Stimulated activated naive CD4-positive, alpha-beta T cell (primary cell): ENCODE measurements around the gene LPP.

Source experiments
- DNase-seq, 6 experiments: peaks; one replicate each; lab custom pipeline; 2025; lab: John Stamatoyannopoulos, UW

LPP gene

DNA sequence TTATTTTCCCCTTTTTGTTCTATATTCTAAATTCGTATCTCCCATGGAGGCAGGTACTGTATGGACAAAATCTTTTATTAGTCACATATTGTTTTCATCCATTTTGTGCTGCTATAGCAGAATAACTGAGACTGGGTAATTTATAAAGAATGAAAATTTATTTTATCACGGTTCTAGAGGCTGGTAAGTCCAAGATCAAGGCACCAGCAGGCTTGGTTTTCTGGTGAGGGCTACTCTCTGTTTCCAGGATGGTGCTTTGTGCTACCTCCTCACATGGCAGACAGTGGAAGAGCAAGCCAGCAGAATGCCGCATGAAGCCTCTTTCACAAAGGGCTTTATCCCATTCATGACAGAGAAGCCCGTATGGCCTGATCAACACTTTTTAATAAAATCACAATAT lies 595.9 kb downstream of the LPP start:
- no peak for DNase-seq

DNA sequence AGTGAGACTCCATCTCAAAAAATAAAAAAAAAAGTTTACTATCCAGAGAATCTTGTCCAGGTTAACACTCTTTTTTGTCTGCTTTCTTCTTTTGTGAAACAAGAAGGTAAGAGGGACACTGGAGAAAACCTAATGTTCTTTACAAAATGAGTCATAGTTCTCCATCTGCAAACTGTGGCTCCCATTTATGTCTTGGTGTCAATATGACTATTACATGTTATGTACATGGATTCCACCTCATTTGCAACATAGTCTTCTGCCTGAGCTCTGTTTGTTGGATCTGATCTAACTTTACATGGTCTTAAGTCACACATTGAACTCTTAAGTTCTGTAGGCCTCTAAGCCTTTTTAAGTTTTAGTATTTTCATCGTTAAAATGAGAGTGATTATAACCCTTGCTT lies 596.7 kb downstream of the LPP start:
- DNase-seq = no peak

DNA sequence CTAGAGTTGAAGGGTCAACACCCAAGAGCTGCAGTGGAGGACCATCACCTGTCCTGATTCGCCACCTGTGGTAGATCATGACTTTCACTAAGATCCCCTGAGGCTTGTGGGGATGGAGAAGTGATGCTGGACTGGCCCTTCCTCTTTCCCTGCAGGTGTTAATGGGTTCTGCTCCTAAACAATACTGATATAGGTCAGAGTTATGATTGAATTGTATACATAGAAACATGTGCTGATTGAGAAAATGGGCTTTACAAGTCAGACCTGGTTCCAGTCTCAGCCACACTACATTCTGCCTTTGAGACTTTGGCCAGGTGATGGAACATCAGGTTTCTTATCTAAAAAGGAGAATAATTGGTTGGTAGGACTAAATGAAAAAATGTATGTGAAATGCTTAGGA lies 598.9 kb downstream of the LPP start:
- no peak for DNase-seq

DNA sequence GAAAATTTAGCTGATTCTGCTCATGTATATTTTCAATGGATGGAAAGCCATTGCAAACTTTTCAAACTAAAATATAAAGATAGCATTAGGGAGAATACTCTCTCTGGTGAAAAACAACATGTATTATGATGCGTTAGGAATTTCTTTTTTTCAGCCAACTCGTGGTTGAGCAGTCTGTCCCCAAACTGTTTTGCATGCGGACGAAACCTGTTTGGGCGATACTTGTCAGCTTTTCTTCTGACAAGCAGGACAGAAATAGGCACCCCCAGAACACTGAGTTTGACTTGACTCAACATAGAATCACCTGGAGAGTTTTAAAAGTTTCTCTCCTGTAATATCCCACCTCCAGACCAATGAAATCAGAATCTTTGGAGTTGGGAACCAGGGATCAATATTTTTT lies 600.3 kb downstream of the LPP start:
- DNase-seq = no peak

DNA sequence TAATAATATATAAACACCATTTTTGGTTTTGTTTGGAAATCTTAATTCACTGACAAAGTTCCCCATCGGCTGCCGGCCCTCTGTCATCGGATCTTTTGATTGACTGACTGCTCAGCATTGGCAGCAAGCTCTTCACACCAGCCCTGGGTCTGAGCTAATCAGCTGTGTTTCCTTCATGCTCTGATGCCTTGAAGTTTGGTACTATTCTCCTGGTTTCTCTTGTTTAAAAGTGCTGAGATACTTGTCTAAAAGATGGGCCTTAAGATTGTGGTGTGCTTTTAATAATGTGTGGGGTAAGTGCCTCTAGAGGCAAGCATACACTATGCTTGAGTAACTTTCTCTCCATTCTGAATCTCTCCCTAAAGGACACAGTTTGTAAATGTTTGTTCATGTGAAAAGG lies 602.3 kb downstream of the LPP start:
- no peak for DNase-seq

DNA sequence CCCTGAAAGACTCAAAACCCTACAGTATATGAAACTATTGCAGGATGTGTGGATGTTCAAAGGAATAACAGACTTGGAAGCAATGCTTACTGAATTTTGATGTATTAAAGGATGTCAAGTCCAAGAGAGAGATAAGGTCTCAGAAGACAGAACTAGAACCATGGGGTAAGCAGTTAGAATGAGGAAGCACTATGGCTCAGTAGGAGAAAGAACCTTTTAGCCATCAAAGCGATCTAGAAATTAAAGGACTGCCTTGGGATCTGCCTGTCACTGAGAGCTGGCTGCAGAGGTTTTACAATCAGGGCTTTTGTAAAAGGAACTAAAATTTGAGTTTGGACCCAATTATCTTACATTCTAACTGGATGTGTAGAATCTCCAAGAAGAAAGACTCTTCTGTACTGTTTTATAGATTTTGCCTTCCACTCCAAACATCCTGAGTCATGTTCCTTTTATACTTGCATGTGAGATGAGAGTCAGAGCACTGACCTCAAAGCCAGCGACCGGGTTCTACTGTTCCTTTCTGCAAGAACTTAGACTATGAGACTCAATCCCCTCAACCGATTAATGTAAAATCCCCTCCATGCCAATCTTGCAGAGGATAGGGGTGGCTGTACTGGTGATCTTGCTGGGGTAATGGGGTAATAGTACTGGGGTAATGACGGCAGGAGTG lies 605.5 kb downstream of the LPP start:
- no peak for DNase-seq

DNA sequence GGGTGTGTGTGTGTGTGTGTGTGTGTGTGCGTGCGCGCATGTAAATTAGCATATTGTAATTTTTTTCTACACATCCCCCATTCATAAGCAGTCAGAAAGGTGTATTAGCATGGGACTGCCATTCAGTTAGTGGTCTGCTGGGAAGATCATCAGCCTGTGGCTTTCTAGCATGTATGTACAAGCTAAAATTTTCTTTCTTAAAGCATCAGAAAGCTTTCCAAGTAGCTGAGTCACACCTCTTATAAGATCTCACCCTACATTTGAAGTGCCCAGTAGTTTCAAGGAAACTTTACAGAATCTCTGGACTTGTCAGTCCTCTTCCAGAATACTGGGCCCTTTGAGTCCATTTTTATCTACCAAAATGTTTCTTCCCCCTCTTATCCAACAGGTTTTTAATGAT lies 606.5 kb downstream of the LPP start:
- no peak for DNase-seq

DNA sequence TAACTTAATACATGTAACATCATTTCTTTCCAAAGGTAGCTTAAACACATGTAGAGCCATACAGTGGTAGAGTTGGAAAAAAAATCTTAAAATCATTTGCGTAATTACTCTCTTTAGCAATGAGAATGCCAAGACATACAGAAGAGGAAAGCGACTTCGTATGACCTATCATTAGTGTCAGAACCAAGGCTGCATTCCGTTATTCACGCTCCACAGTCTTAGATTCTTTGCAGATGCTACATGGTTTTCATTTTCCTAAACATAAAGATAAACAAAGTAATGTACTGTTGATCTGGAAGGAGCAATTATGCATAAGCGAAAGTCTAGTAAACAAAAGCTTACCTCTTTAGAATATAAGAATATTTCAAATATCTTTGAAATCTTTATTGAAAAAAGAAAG lies 607.5 kb downstream of the LPP start:
- no peak for DNase-seq

DNA sequence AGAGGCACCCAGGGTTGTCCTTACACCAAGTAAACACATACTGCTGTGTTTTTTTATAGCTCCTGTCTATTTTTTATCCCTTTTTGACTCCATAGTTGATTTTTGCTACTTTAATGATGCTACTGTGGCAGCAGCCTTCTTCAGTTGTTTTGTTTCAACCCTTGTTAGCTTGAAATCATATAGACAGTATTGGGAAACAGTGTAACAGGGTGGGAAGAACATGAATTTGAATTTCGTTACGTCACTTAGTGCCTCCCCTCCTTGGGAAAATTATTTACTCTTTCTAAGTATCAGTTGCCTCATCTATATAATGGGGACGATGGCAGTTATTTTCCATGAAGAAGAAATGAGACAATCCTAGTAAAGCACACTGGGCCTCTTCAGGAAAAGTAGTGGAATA lies 608.0 kb downstream of the LPP start:
- DNase-seq = no peak

DNA sequence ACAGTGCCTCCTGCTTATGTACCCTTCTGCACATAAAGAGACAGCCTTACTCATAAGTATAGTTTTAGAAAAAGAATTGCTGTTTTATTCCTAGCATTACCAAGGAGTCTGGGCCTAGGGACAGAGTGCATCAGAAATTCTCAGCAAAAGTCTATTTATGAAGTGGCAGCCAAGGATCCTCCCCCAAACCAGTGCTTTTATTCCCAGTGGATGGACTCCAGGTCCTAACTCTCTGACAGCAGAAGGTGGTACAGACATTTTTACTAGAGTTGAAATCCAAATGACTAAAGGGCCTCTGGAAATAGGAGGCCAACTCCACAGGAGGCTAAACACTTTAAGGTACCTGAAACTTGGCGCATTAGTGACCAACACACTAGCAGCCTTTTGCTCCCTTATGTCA lies 610.7 kb downstream of the LPP start:
- no peak for DNase-seq

DNA sequence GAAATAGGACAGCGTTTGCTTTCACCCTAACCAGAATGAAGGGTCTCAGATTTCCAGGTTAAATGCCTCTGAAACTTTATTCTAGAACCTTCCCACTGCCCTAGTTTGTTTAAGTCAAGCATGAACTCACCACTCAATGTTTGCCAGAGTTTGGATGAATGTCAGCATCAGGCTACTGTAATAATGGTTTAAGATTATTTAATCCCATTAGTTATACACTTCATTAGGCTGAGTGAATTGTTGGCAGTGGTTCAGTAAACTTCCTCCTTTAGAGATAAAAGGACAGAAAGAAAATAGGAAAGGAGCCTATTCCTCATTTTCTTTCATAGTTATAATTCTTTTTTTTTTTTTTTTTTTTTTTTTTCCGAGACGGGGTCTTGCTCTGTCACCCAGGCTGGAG lies 615.9 kb downstream of the LPP start:
- DNase-seq = no peak

DNA sequence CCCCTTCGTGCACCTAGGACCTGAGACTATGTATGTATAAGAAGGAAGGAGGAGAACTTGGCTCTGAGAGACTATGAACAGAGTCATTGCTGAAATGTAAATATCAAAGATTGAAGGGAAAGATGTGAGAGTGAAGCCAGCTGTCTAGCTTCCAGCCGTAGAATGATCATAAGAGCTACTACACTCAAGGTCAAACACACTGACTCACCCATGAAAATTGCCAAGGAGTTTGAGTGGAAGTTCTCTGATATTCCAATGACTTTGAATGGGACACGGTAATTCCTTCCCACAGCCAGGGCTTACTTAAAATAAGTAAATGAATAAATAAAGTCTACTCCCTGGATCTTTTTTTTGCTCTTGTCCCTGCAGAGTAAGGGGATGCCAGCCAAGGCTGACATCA lies 618.9 kb downstream of the LPP start:
- DNase-seq = no peak

DNA sequence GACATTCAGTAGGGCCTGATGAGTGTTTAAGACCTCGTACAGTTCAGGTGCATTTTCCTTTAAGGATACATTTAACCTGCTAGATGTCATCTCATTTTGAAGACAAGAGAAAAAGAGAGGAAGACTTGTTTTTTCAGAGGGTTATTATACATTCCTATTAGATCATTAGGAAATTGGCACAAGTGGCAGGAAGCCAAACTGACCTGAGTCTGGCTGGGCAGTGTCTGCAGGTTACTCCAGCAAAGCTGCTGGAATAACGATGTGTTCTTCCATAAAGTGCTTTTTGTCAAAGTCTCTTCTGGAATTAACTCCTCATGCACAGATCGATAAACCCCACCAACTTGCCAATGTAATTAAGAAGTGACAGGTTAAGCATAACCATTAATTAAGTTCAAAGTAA lies 621.5 kb downstream of the LPP start:
- no peak for DNase-seq

DNA sequence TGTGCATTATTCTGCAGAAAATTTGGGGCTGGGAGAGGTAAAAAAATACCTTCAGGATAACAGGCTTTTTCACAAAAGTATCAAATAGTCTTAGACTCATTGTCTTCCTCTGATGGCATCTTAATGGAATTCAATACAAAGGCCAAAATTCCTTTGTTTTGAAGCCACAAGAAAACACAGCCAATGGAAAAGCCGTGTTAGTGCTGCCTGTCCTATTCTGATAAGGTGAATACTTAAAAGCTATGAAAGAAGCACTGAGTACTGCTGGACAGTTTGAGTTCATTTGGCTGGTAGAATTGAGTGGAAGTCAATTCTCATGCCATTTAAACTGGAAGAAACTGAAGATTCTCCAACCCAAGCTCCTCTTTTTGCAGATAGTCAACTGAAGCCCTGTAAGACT lies 622.5 kb downstream of the LPP start:
- no peak for DNase-seq

DNA sequence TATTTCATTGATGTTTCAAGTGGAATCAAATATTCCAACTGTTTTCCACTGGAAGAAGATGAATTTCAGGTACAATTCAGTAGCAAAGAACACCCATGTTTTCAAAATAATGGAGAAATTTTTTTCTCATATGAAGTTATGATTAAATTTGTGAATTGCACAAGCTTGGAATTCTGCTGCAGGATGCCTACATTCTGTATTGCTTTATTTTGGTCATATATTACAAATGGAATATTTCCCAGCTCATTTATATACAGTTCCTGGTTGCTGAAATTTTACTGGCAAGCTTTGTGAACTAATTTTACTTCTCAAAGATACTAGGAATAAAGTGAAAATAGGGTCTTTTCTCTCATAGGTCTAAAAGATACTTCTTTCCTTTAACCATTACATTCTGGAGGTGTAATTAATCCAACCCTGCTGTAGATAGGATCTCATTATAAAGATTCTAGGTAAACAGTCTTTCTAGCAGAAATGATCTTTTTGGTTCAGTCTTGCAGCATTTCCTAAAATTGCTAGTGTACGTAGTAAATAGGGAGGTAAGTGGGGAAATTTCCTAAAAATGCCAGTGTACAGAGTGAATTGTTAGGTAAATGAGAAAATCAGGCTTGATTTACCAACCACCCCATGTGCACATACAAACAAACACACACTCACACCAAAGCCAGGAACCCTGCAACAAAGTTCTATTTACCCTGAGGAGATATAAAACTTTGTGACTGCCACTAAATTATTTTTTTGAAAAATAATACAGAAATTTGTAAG lies 624.3 kb downstream of the LPP start:
- DNase-seq = no peak

DNA sequence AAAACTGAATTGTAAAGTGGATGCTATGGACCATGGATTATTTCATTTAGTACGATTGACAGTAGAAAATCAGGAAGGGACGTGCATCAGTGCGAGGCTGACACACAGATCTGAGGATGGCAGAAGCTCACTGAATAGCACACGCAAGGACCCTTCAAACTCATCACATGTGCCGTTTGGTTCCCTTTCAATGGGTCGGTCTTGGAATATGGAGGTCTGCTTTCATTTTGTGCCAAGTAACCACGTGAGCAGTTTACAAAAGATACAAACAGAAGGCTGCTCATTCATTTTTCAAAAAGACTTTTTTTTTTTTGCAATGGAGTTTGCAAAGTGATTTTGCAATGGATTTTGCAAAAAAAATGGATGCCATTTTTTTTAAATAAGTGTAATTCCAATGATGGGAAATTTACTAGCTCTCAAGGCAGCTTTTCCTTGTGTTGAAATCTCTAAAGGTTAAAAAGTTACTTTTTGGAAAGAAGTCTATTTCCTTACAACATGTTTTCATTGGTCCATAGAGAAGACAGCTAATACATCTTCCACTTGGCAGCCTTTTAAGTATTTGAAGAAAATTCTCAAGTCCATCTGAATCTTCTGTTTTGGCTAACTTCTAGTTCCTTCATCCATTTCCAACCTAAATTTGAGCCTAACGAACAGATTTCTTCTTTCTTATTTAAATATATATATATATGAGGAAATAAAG lies 625.5 kb downstream of the LPP start:
- no peak for DNase-seq

DNA sequence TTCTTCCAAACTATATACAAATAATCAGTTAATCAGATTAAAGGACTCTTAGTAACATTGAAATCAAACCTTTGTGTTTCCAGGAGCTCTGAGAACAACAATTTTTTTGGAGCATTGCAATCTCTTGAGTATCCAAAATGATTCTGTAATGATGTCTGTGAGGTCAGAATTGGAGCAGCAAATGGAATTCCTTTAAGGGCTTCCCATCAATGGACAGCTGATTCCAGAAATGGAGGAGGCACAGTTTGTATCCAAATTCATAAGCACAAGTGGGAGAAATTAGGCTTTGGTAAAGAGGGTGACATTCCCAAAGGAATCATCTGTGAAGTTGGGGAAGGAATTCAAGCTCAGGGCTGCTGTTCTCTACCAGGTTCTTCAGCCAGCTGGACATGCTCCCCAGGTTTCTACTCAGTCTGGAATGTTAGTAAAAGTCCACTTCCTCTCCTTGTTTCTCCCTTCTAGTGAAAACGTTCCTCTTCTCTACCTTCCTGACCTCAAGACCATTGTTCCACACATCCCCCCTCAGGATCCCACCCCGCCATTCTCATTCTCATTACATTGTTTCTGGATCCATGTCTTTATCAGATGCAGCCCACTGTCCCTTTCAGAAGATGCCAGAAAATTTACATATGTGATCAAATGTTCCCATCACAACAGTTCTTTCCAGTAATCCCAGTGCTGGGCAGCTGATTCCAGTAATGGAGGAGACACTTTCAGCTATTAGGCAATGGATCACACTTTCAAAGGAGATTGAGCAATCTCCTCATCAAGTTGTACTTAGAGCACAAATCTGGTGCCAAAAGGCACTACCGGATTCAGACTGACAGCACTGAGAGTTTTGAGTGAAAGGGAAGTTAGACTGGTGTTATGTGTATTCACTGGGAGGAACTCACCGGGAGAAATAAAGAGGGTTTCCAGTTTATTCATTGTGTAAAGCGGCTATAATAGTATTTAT lies 626.5 kb downstream of the LPP start:
- no peak for DNase-seq

DNA sequence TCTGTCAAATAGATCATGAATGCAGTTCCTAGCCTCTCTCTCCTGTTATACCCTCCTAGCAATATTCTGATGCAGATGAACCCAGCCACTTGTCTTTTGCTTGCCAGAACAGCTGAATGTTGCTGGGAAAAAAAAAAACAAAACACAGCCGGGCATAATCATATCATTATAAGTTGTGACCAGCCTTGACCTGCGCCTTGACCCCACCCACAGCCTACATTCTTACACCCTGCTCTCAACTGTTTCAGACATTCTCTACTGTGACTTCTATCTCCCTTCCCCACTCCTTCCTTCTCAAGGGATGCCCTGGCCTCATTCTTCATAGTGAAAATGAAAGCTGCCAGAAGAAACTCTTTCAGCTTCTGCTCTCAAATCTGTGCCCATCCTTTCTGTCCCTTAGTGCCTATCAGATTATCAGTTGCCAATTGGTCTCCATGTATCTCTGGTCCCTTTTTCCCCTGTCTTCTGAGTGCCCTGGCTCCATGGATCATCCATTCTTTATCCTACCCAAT lies 628.7 kb downstream of the LPP start:
- DNase-seq = no peak

DNA sequence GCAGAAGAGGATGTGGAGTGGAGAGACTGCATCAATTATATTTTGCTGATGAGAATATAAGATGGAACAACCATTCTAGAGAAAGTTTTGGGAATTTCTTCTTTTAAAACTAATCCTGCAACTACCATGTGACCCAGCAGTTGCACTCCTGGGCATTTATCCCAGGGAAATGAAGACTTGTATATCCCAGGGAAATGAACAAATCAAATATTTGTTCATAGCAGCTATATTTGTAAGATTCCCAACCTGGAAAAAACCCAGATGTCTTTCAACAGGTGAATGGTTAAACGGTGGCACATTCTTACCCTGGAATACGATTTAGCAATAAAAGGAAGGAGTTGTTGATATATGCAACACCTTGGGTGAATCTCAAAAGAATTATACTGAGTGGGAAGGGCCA lies 632.5 kb downstream of the LPP start:
- DNase-seq = no peak

DNA sequence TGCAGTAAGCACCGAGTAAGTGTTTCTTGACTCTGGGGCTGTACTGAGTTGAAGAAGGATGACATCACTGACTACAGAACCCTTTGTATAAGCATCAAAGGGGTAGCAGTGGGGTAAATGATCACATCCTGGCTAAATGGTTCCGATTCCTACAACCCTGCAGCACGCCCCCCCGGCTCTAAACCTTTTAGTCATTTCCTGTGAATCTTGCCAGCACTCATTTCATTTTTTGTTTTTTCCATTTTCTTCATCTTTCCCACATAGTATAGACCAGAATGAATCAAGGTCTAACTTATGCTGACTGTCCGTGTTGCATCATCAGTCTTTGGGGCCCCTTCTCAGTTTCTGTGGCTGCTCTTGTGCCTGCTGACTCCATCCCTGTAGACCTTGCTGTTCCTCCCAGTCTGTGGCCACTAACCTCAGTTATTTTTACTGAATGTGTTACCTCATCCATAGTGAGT lies 634.7 kb downstream of the LPP start:
- DNase-seq = peak; percentile 1 to 67 (median 30)

DNA sequence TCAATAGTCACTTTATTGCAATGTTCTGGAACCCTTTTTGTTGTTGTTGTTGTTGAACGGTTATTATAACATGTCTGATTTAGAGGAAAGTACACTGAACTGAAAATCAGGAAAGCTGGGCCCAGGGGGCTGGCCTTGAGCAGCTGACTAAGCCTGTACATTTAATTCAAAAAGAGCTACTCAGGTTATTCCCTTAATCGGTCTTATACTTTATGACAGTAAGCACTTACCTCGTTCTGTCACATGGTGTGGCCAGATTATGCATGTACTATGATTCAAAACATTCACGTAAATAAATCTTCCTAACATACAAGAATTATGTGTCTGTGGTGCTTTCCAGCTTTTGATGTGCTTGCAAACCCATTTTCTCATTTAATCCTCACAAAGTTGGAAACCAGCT lies 635.3 kb downstream of the LPP start:
- DNase-seq = no peak

DNA sequence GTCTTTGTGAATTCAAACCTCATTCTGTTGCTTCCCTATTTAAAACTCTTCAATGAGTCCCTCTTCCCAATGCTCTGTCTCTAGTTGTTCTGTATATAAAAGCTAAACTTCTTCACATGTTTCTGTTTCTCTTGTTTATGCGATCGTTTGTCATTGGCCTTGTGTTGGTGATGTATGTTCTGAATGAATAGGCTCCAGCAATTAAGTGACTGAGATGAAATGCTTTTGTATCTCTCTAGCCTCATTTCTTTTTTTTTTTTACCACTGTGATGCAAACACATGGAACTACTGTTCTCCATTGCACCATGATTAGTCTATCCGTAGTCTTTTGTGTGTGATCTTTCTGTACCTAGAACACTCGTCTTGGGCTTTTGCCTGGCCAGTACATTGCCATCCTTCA lies 637.4 kb downstream of the LPP start:
- DNase-seq = no peak
